Measurements from ENCODE around the gene MOB3C.
"Not testable (repeated sequence)": the region's sequence is repeated elsewhere in the genome, so short reads cannot be mapped to it uniquely, and the experiment has no call there.

Gene MOB3C

DNA sequence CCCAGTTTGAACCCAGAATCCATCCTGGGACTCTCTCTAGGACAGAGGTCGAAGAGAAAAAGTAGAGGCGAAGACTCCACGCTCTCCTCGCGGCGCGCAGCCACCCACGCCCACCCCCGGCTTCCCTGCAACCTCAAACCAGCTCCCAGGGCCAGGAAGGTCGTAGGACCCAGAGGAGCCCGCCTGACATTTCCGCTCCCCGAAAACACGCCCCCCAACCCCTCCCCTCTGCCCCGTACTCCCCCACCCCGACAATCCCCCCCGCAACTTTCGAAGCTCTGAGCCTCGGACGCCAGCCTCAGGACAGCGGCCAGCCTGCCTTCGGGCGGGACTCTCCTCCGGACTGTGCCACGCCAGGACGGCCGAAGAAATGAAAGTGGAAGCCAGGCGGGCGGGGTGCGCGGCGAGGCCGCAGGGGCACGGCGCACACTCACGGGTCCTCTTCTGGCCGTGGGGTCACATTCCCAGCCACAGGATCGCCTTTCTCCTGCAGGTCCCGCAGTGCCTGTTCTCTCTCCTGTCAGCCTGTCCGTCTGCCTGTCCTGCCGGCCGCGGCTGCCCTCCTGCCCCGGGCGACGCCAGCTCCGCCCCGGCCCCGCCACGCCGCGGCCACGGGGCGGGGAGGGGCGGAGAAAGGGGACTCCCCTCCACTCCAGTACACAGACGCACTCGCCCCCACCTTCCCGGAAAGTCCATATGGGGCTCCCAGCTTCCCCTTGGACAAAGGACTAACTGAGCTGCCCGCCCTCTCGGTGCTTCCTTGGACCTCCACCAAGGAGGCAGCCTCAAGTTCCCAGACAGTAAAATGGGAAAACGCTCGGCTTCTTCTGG is at the start of gene MOB3C:
Gene MOB3C (minus strand): TSS at position 535 of the 831 bp plus-strand sequence. CDS start 3,490 bp downstream, outside the sequence.
- Histone ChIP-seq H3K36me3 (ENCODE audit: insufficient read depth, low read length) (no peaks in the 10 kb centered on the region), H3K4me1 (ENCODE audit: insufficient read depth, low read length) (peaks cover 31% of the 10 kb centered on the region), H3K9me3 (ENCODE audit: control insufficient read depth, insufficient read depth, low read length) (no peaks in the 10 kb centered on the region), H3K9ac (ENCODE audit: low read depth, low read length) (peak within 1 kb of the TSS; percentile 75; the same call in 1 of the 2 replicates)

GRCh38 chr1:46665983-46666382 is 49.4 kb upstream of the MOB3C start:
- Histone ChIP-seq H3K36me3 (ENCODE audit: insufficient read depth, low read length) (peaks cover 6% of the 10 kb centered on the region), H3K9me3 (ENCODE audit: control insufficient read depth, insufficient read depth, low read length) (no peaks in the 10 kb centered on the region), H3K9ac (ENCODE audit: low read depth, low read length) (no peak overlapping the region), H3K4me1 (ENCODE audit: insufficient read depth, low read length) (peaks cover 21% of the 10 kb centered on the region)

GRCh38 chr1:46662919-46663318 is 46.3 kb upstream of the MOB3C start:
- not testable (repeated sequence) for H3K36me3 ChIP-seq (ENCODE audit: insufficient read depth, low read length); H3K9me3 ChIP-seq (ENCODE audit: control insufficient read depth, insufficient read depth, low read length); H3K9ac ChIP-seq (ENCODE audit: low read depth, low read length)
- H3K4me1 ChIP-seq (ENCODE audit: insufficient read depth, low read length): peaks cover 18% of the 10 kb centered on the region

DNA sequence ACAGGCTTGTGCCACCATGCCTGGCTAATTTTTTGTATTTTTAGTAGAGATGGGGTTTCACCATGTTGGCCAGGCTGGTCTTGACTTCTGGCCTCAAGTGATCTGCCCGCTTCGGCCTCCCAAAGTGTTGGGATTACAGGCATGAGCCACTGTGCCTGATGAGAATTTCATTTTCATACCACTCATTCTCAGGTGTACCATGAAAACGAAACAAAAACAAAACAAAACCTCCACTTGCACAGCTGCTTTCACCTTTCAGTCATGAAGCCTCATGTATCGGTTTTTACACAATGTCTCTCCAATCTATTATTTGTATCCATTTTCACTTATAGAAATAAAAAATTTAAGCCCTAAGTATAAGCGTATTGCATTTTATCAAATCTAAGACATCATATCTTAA is 43.5 kb upstream of the MOB3C start:
- not testable (repeated sequence) for H3K9ac ChIP-seq (ENCODE audit: low read depth, low read length); H3K4me1 ChIP-seq (ENCODE audit: insufficient read depth, low read length); H3K9me3 ChIP-seq (ENCODE audit: control insufficient read depth, insufficient read depth, low read length)
- peaks cover 11% of the 10 kb centered on the region for H3K36me3 ChIP-seq (ENCODE audit: insufficient read depth, low read length)

DNA sequence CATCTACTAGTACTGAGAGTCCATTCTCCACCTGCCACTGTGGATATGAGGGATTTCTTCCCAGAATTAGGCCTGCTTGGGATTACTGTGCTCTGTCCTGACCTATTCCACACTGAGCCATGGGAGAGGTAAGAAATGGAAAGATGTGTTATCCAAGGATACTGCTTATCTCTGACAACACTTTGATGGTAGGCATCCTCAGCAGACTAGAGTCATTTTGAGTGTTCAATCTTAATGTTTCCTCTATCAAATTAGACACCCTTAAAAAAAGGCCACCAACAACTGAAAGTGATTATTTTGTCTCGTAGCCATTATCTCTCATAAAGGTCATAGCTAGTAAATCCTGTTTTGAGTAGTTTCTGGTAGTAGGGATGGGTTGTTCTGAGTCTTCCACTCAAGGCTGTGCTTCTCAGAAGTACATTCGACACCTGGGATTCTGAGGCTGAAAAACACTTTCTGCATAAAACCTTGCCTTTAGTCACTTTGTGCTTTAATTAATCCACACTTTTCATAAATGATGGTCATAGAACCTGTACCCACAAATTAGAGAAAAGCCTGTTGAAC is 42.8 kb upstream of the MOB3C start:
- Histone ChIP-seq H3K9ac (ENCODE audit: low read depth, low read length) (no peak overlapping the region), H3K4me1 (ENCODE audit: insufficient read depth, low read length) (no peaks in the 10 kb centered on the region), H3K36me3 (ENCODE audit: insufficient read depth, low read length) (peaks cover 8% of the 10 kb centered on the region; the same call in 1 of the 2 replicates), H3K9me3 (ENCODE audit: control insufficient read depth, insufficient read depth, low read length) (no peaks in the 10 kb centered on the region)

DNA sequence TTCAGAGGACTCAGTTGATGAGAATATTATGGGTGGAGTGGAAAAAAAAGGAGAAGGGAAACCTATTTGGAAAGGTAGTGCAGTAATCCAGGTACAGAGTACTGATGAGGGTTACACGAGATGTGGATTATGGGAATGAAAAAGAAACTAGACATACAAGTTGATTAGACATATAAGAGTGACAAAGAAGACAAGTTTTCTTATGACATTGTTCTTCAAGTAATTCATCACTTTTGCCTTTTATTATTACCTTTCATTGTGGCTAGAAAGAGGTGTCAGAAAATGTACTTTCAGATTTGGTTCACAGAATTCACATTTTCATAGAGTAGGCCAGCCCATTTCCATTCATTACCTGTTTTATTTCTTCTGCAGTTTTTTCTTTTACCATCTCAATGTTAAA is 41.2 kb upstream of the MOB3C start:
- Histone ChIP-seq H3K4me1 (ENCODE audit: insufficient read depth, low read length) (no peaks in the 10 kb centered on the region), H3K9ac (ENCODE audit: low read depth, low read length) (no peak overlapping the region), H3K36me3 (ENCODE audit: insufficient read depth, low read length) (peaks cover 5% of the 10 kb centered on the region; the same call in 1 of the 2 replicates), H3K9me3 (ENCODE audit: control insufficient read depth, insufficient read depth, low read length) (no peaks in the 10 kb centered on the region)

GRCh38 chr1:46656643-46657042 is 40.0 kb upstream of the MOB3C start:
- Histone ChIP-seq H3K9me3 (ENCODE audit: control insufficient read depth, insufficient read depth, low read length) (no peaks in the 10 kb centered on the region), H3K36me3 (ENCODE audit: insufficient read depth, low read length) (peaks cover 5% of the 10 kb centered on the region; the same call in 1 of the 2 replicates), H3K4me1 (ENCODE audit: insufficient read depth, low read length) (no peaks in the 10 kb centered on the region), H3K9ac (ENCODE audit: low read depth, low read length) (no peak overlapping the region)

GRCh38 chr1:46655848-46656247 is 39.2 kb upstream of the MOB3C start:
- no peaks in the 10 kb centered on the region for H3K4me1 ChIP-seq (ENCODE audit: insufficient read depth, low read length)
- H3K9me3 ChIP-seq (ENCODE audit: control insufficient read depth, insufficient read depth, low read length): no peaks in the 10 kb centered on the region
- H3K9ac ChIP-seq (ENCODE audit: low read depth, low read length): no peak overlapping the region
- H3K36me3 ChIP-seq (ENCODE audit: insufficient read depth, low read length): peaks cover 5% of the 10 kb centered on the region; the same call in 1 of the 2 replicates

DNA sequence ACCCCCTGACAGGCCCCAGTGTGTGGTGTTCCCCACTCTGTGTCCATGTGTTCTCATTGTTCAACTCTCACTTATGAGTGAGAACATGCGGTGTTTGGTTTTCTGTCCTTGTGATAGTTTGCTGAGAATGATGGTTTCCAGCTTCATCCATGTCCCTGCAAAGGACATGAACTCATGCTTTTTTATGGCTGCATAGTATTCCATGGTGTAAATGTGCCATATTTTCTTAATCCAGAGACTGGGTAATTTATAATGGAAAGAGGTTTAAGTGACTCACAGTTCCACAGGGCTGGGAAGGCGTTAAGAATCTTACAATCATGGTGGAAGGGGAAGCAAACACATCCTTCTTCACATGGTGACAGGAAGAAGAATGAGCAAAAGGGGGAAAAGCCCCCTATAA is 38.1 kb upstream of the MOB3C start:
- not testable (repeated sequence) for H3K9me3 ChIP-seq (ENCODE audit: control insufficient read depth, insufficient read depth, low read length); H3K36me3 ChIP-seq (ENCODE audit: insufficient read depth, low read length); H3K4me1 ChIP-seq (ENCODE audit: insufficient read depth, low read length); H3K9ac ChIP-seq (ENCODE audit: low read depth, low read length)

GRCh38 chr1:46654012-46654411 is 37.4 kb upstream of the MOB3C start:
- Histone ChIP-seq H3K36me3 (ENCODE audit: insufficient read depth, low read length) (peaks cover 13% of the 10 kb centered on the region), H3K9me3 (ENCODE audit: control insufficient read depth, insufficient read depth, low read length) (no peaks in the 10 kb centered on the region), H3K4me1 (ENCODE audit: insufficient read depth, low read length) (no peaks in the 10 kb centered on the region), H3K9ac (ENCODE audit: low read depth, low read length) (no peak overlapping the region)

DNA sequence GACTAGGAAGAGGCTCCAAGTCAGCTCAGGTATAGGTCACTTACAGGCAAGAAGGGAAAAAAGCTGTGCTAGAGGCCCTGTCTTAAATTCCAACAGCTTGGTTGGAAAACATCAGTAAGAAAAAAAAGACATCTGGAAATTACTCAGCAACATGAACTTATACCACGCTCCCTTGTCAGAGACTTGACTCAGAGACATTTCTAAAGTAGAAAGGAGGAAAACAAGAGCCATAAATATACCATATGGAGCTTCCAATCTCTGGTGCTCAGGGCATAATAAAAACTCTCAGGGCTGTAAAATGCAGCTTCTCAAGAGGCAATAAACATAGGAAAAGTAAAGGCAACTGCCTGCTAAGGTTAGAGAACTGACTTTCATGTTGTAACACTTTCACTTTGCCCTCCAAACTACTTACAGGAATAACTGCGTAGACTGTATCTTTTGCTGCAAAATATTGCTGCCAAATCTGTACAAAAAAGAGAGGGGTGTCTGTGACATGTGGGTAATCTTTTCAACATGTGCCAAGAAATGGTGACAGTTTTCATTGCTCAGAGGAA is 36.9 kb upstream of the MOB3C start:
- Histone ChIP-seq H3K9me3 (ENCODE audit: control insufficient read depth, insufficient read depth, low read length) (no peaks in the 10 kb centered on the region), H3K9ac (ENCODE audit: low read depth, low read length) (no peak overlapping the region), H3K36me3 (ENCODE audit: insufficient read depth, low read length) (peaks cover 13% of the 10 kb centered on the region), H3K4me1 (ENCODE audit: insufficient read depth, low read length) (no peaks in the 10 kb centered on the region)

DNA sequence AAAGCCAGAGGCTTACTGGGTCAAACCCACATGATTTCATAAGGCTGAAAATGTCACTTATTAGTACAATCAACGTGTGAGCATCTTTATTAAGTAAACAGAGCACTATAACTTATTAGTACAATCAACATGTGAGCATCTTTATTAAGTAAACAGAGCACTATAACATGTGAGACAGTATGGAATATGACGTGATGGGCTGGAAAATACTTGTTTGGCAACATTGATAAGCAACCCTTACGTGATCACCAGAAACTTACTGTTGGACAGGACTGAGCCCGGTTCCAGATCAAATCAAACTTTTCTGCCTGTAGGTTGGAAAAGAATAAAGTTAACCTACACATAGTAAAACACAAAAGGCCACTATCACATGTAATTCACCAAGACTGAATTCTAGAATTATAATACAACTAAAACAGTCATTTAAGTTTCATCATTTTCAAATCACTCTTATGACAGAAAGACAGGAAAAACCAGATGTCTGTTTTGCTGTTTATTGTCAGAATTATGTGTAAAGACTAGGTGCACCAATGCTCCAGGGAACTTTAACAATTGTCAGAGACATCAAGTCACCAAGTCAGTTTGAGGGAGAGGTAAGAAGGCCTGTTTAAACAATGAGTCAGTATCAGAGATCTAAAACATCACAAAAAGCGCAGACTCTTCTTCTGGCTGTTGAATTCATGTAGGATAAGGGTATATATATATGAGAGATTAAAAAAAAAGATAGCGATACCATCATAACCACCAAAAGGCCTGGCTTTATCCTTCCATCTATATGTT is 35.9 kb upstream of the MOB3C start:
- Histone ChIP-seq H3K36me3 (ENCODE audit: insufficient read depth, low read length) (peaks cover 13% of the 10 kb centered on the region), H3K4me1 (ENCODE audit: insufficient read depth, low read length) (no peaks in the 10 kb centered on the region), H3K9ac (ENCODE audit: low read depth, low read length) (no peak overlapping the region), H3K9me3 (ENCODE audit: control insufficient read depth, insufficient read depth, low read length) (no peaks in the 10 kb centered on the region)

- not testable (repeated sequence) for H3K36me3 ChIP-seq (ENCODE audit: insufficient read depth, low read length); H3K9ac ChIP-seq (ENCODE audit: low read depth, low read length); H3K9me3 ChIP-seq (ENCODE audit: control insufficient read depth, insufficient read depth, low read length); H3K4me1 ChIP-seq (ENCODE audit: insufficient read depth, low read length)
Measured at GRCh38 chr1:46651152-46651551, 34.5 kb upstream of the MOB3C start.

- Histone ChIP-seq H3K4me1 (ENCODE audit: insufficient read depth, low read length) (no peaks in the 10 kb centered on the region), H3K36me3 (ENCODE audit: insufficient read depth, low read length) (peaks cover 8% of the 10 kb centered on the region), H3K9ac (ENCODE audit: low read depth, low read length) (no peak overlapping the region), H3K9me3 (ENCODE audit: control insufficient read depth, insufficient read depth, low read length) (no peaks in the 10 kb centered on the region)
Measured at GRCh38 chr1:46650491-46650890, 33.9 kb upstream of the MOB3C start.

Data from ES-I3 (cell line).